ENCODE results near the gene NPM1. TPM values are rescaled to one million over a fixed set of nuclear protein-coding genes. Genes with fewer than 3 reads are reported as not detected.
"Not testable (repeated sequence)": the region's sequence is repeated elsewhere in the genome, so short reads cannot be mapped to it uniquely, and the experiment has no call there.

The NPM1 gene
- total and polyA plus RNA-seq, 9 donors, result 953 to 1,914 (median 1,097) TPM

GRCh38 chr5:171391996-171392577, 4.4 kb downstream of the NPM1 start:
- no peaks in the 10 kb centered on the region for H3K27me3 ChIP-seq (ENCODE audit: control insufficient read depth, insufficient read depth, low read length)
- 81% methylated on average over 3 of the region's 14 CpGs for WGBS (ENCODE audit: insufficient coverage)
- H3K9me3 ChIP-seq (replicated peaks; ENCODE audit: control insufficient read depth, low read depth, low read length), result no peaks in the 10 kb centered on the region
- peaks cover 43% of the 10 kb centered on the region for H3K36me3 ChIP-seq (ENCODE audit: control insufficient read depth, insufficient read depth, low read length)
- peaks cover 5% of the 10 kb centered on the region for H3K4me1 ChIP-seq (ENCODE audit: control insufficient read depth, insufficient read depth, low read length)
- DNase-seq, result no peak
- no peak overlapping the region for H3K27ac ChIP-seq (ENCODE audit: low read length)
- no peak overlapping the region for H3K4me3 ChIP-seq (ENCODE audit: low read length)

DNA sequence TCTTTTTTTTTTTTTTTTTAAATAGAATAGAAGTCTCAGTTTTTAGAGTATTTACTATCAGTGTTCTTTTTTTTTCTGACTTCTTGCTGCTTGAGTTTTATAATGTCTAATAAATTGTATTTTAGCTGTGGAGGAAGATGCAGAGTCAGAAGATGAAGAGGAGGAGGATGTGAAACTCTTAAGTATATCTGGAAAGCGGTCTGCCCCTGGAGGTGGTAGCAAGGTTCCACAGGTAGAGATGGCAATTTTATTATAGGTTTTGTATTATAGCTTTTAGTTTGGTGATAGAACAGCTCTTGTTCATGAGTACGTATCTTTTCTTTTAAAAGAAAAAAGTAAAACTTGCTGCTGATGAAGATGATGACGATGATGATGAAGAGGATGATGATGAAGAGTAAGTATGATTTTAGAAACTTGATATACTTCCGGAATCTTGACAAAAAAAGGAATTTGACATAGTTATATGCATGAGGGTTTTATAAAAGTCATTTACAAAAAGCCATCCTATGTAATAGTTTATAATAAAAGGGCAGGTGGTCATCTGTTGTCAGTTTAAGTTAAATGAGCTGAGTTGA, 5.0 kb downstream of the NPM1 start:
- Histone ChIP-seq H3K27me3 (ENCODE audit: control insufficient read depth, insufficient read depth, low read length) (no peaks in the 10 kb centered on the region), H3K9me3 (replicated peaks; ENCODE audit: control insufficient read depth, low read depth, low read length) (no peaks in the 10 kb centered on the region), H3K4me3 (ENCODE audit: low read length) (no peak overlapping the region), H3K27ac (ENCODE audit: low read length) (no peak overlapping the region), H3K36me3 (ENCODE audit: control insufficient read depth, insufficient read depth, low read length) (peaks cover 43% of the 10 kb centered on the region), H3K4me1 (ENCODE audit: control insufficient read depth, insufficient read depth, low read length) (peaks cover 5% of the 10 kb centered on the region)
- WGBS (ENCODE audit: insufficient coverage), result no CpG with 5 or more reads among the region's 4 CpGs
- DNase-seq, result no peak

DNA sequence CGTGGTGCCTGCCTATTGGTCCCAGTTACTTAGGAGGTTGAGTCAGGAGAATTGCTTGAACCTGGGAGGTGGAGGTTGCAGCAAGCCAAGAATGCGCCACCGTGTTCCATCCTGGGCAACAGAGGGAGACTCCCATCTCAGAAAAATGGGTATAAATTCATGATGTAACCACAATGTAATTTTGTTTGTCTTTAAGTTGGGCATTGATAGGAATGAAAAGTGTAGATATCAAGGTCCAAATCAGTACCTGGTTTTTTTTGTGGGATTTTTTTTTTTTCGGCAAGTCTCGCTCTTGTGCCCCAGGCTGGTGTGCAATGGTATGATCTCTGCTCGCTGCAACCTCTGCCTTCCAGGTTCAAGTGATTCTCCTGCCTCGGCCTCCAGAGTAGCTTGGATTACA, 7.4 kb downstream of the NPM1 start:
- peaks cover 3% of the 10 kb centered on the region for H3K4me1 ChIP-seq (ENCODE audit: control insufficient read depth, insufficient read depth, low read length)
- WGBS (ENCODE audit: insufficient coverage), result 100% methylated on average over 3 of the region's 7 CpGs

DNA sequence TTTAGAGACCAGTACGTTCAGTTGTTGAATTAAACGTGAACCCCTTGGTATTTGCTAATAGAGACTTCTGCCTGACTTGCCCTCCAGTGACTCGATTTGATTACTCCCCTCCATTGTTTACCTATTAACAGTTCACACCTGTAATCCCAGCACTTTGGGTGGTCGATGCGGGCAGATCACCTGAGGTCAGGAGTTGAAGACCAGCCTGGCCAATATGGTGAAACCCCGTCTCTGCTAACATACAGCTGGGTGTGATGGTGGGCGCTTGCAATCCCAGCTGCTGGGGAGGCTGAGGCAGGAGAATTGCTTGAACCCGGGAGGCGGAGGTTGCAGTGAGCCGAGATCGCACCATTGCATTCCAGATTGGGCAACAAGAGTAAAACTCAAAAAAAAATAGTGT, 8.9 kb downstream of the NPM1 start:
- H3K4me1 ChIP-seq (ENCODE audit: control insufficient read depth, insufficient read depth, low read length), result not testable (repeated sequence)
- WGBS (ENCODE audit: insufficient coverage), result 87% methylated on average over 7 of the region's 11 CpGs

More for the DNA sequence above, 7.4 kb downstream of the NPM1 start:
- no peak for DNase-seq
- Histone ChIP-seq H3K36me3 (ENCODE audit: control insufficient read depth, insufficient read depth, low read length) (peaks cover 59% of the 10 kb centered on the region), H3K9me3 (replicated peaks; ENCODE audit: control insufficient read depth, low read depth, low read length) (no peaks in the 10 kb centered on the region), H3K4me3 (ENCODE audit: low read length) (no peak overlapping the region), H3K27ac (ENCODE audit: low read length) (no peak overlapping the region), H3K27me3 (ENCODE audit: control insufficient read depth, insufficient read depth, low read length) (no peaks in the 10 kb centered on the region)

DNA sequence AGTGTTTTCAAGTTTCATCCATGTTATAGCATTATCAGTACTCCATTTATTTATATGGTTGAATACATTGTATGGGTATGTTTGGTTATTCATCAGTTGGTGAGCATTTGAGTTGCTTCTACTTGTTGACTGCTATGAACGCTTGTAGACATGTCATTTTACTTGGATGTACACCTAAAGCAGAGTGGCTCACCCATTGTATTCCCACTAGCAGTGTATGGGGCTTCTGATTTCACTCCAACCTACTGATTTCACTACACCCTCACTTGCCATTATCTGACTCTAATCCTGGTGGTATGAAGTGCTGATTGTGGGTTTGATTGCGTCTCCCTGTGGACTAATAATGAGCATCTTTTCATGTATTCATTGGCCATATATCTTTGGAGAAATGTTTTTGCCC, 9.5 kb downstream of the NPM1 start:
- Histone ChIP-seq H3K36me3 (ENCODE audit: control insufficient read depth, insufficient read depth, low read length) (peaks cover 70% of the 10 kb centered on the region), H3K4me3 (ENCODE audit: low read length) (no peak overlapping the region), H3K9me3 (replicated peaks; ENCODE audit: control insufficient read depth, low read depth, low read length) (no peaks in the 10 kb centered on the region), H3K4me1 (ENCODE audit: control insufficient read depth, insufficient read depth, low read length) (no peaks in the 10 kb centered on the region), H3K27me3 (ENCODE audit: control insufficient read depth, insufficient read depth, low read length) (no peaks in the 10 kb centered on the region), H3K27ac (ENCODE audit: low read length) (no peak overlapping the region)
- no peak for DNase-seq
- no CpG with 5 or more reads among the region's 2 CpGs for WGBS (ENCODE audit: insufficient coverage)

More for the DNA sequence above, 8.9 kb downstream of the NPM1 start:
- H3K27ac ChIP-seq (ENCODE audit: low read length); DNase-seq; H3K4me3 ChIP-seq (ENCODE audit: low read length); H3K9me3 ChIP-seq (replicated peaks; ENCODE audit: control insufficient read depth, low read depth, low read length); H3K27me3 ChIP-seq (ENCODE audit: control insufficient read depth, insufficient read depth, low read length): not testable (repeated sequence)
- peaks cover 72% of the 10 kb centered on the region for H3K36me3 ChIP-seq (ENCODE audit: control insufficient read depth, insufficient read depth, low read length)

DNA sequence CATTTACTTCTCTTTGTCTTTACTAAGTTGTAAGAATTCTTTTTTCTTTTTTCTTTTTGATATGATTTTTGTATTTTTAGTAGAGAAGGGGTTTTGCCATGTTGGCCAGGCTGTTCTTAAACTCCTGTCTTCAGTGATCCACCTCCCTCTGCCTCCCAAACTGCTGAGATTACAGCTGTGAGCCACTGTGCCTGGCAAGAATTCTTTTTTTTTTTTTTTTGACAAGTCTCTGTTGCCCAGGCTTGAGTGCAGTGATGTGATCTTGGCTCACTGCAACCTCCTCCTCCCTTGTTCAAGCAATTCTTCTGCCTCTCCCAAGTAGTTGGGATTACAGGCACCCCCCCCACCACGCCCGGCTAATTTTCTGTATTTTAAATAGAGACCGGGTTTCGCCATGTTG, 9.9 kb downstream of the NPM1 start:
- DNase-seq, result no peak
- no peaks in the 10 kb centered on the region for H3K9me3 ChIP-seq (replicated peaks; ENCODE audit: control insufficient read depth, low read depth, low read length)
- no peaks in the 10 kb centered on the region for H3K4me1 ChIP-seq (ENCODE audit: control insufficient read depth, insufficient read depth, low read length)
- H3K36me3 ChIP-seq (ENCODE audit: control insufficient read depth, insufficient read depth, low read length), result peaks cover 68% of the 10 kb centered on the region
- no peak overlapping the region for H3K27ac ChIP-seq (ENCODE audit: low read length)
- H3K27me3 ChIP-seq (ENCODE audit: control insufficient read depth, insufficient read depth, low read length), result no peaks in the 10 kb centered on the region
- H3K4me3 ChIP-seq (ENCODE audit: low read length), result no peak overlapping the region
- 94% methylated on average over 2 of the region's 4 CpGs for WGBS (ENCODE audit: insufficient coverage)

DNA sequence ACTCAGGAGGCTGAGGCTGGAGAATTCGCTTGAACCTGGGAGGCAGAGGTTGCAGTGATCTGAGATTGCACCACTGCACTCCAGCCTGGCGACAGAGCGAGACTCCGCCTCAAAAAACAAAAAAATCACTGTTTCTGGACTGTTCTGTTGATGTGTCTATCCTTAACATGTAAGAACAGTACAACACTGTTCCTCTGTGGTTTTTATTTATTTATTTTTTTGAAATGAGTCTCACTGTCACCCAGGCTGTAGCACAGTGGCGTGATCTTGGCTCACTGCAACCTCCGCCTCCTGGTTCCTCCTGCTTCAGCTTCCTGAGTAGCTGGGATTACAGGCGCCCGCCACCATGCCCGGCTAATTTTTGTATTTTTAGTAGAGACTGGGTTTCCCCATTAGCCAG, 11.0 kb downstream of the NPM1 start:
- WGBS (ENCODE audit: insufficient coverage), result 88% methylated on average over 1 of the region's 9 CpGs

GRCh38 chr5:171400169-171400568, 12.5 kb downstream of the NPM1 start:
- Histone ChIP-seq H3K27me3 (ENCODE audit: control insufficient read depth, insufficient read depth, low read length) (no peaks in the 10 kb centered on the region), H3K36me3 (ENCODE audit: control insufficient read depth, insufficient read depth, low read length) (peaks cover 56% of the 10 kb centered on the region), H3K27ac (ENCODE audit: low read length) (no peak overlapping the region), H3K9me3 (replicated peaks; ENCODE audit: control insufficient read depth, low read depth, low read length) (no peaks in the 10 kb centered on the region), H3K4me3 (ENCODE audit: low read length) (no peak overlapping the region), H3K4me1 (ENCODE audit: control insufficient read depth, insufficient read depth, low read length) (no peaks in the 10 kb centered on the region)
- 70% methylated on average over 6 of the region's 7 CpGs for WGBS (ENCODE audit: insufficient coverage)
- no peak for DNase-seq

More for the DNA sequence above, 11.0 kb downstream of the NPM1 start:
- H3K4me1 ChIP-seq (ENCODE audit: control insufficient read depth, insufficient read depth, low read length); H3K27me3 ChIP-seq (ENCODE audit: control insufficient read depth, insufficient read depth, low read length); H3K27ac ChIP-seq (ENCODE audit: low read length); H3K4me3 ChIP-seq (ENCODE audit: low read length); DNase-seq; H3K9me3 ChIP-seq (replicated peaks; ENCODE audit: control insufficient read depth, low read depth, low read length): not testable (repeated sequence)
- H3K36me3 ChIP-seq (ENCODE audit: control insufficient read depth, insufficient read depth, low read length), result peaks cover 65% of the 10 kb centered on the region

GRCh38 chr5:171401167-171401947, 13.7 kb downstream of the NPM1 start:
- DNase-seq, result no peak
- Histone ChIP-seq H3K27ac (ENCODE audit: low read length) (no peak overlapping the region), H3K4me3 (ENCODE audit: low read length) (no peak overlapping the region), H3K4me1 (ENCODE audit: control insufficient read depth, insufficient read depth, low read length) (no peaks in the 10 kb centered on the region), H3K9me3 (replicated peaks; ENCODE audit: control insufficient read depth, low read depth, low read length) (no peaks in the 10 kb centered on the region), H3K27me3 (ENCODE audit: control insufficient read depth, insufficient read depth, low read length) (no peaks in the 10 kb centered on the region), H3K36me3 (ENCODE audit: control insufficient read depth, insufficient read depth, low read length) (peaks cover 48% of the 10 kb centered on the region)
- WGBS (ENCODE audit: insufficient coverage), result 98% methylated on average over 7 of the region's 13 CpGs

DNA sequence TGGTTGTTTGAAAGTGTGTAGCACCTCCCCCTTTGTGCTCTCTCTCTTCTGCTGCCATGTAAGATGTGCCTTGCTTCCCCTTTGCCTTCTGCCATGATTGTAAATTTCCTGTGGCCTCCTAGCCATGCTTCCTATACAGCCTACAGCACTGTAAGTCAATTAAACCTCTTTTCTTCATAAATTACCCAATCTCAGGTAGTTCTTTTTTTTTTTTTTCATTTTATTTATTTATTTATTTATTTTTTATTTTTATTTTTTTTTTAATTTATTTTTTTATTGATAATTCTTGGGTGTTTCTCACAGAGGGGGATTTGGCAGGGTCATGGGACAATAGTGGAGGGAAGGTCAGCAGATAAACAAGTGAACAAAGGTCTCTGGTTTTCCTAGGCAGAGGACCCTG, 15.1 kb downstream of the NPM1 start:
- not testable (repeated sequence) for H3K4me1 ChIP-seq (ENCODE audit: control insufficient read depth, insufficient read depth, low read length); H3K27me3 ChIP-seq (ENCODE audit: control insufficient read depth, insufficient read depth, low read length); H3K9me3 ChIP-seq (replicated peaks; ENCODE audit: control insufficient read depth, low read depth, low read length); DNase-seq; H3K4me3 ChIP-seq (ENCODE audit: low read length); H3K27ac ChIP-seq (ENCODE audit: low read length)
- peaks cover 47% of the 10 kb centered on the region for H3K36me3 ChIP-seq (ENCODE audit: control insufficient read depth, insufficient read depth, low read length)

Data from muscle of leg (tissue), 11 donors.